GM23338 (cell line): ENCODE data around the gene TPO. TPM values are rescaled to one million over a fixed set of nuclear protein-coding genes. Genes with fewer than 3 reads are reported as not detected.

Experiments
- ATAC-seq: fragments of 200-7000 bp; cut with Tn5 transposase; 3 replicates; pipeline ENCODE4 v1.9.1; 2020
- DNase-seq: peaks from one replicate; pipeline ENCODE4 v3.0.0-alpha.2; 2015; ENCODE audit warnings: low spot score
- H2AFZ ChIP-seq: fragments of 200-600 bp; sonication (generic); 2 replicates; pipeline ENCODE4 v1.8.0; 2016; ENCODE audit warnings: antibody characterized with exemption, mild to moderate bottlenecking, moderate library complexity
- H3F3A ChIP-seq: fragments of 200-600 bp; sonication (generic); replicated peaks from 2 replicates; pipeline ENCODE4 v1.8.0; 2017; ENCODE audit warnings: antibody characterized with exemption, mixed run types, low read depth
- H3K27ac ChIP-seq: fragments of 200-600 bp; sonication (generic); 2 replicates; pipeline ENCODE4 v1.6.1; 2016; ENCODE audit warnings: low read depth
- H3K27me3 ChIP-seq: fragments of 200-600 bp; sonication (generic); 2 replicates; pipeline ENCODE4 v1.8.0; 2016; ENCODE audit warnings: mild to moderate bottlenecking, mixed run types, moderate library complexity; ENCODE audit not compliant: insufficient read depth
- H3K36me3 ChIP-seq: fragments of 200-600 bp; sonication (generic); 2 replicates; pipeline ENCODE4 v1.8.0; 2016; ENCODE audit warnings: mild to moderate bottlenecking; ENCODE audit not compliant: insufficient read depth
- H3K4me1 ChIP-seq: fragments of 200-600 bp; sonication (generic); 2 replicates; pipeline ENCODE4 v1.8.0; 2016; ENCODE audit warnings: mild to moderate bottlenecking, moderate library complexity; ENCODE audit not compliant: insufficient read depth
- H3K4me2 ChIP-seq: fragments of 200-600 bp; sonication (generic); 2 replicates; pipeline ENCODE4 v1.7.1; 2017; ENCODE audit warnings: mixed run types
- H3K4me3 ChIP-seq: fragments of 200-600 bp; sonication (generic); 2 replicates; pipeline ENCODE4 v1.6.1; 2016; ENCODE audit warnings: mixed run types
- H3K79me2 ChIP-seq: fragments of 200-600 bp; sonication (generic); replicated peaks from 2 replicates; pipeline ENCODE4 v1.8.0; 2017; ENCODE audit warnings: mild to moderate bottlenecking; ENCODE audit not compliant: insufficient read depth
- H3K9me2 ChIP-seq: fragments of 200-600 bp; sonication (generic); 2 replicates; pipeline ENCODE4 v1.8.0; 2017; ENCODE audit not compliant: insufficient read depth
- H4K20me1 ChIP-seq: fragments of 200-600 bp; sonication (generic); replicated peaks from 2 replicates; pipeline ENCODE4 v1.8.0; 2017; ENCODE audit warnings: mild to moderate bottlenecking; ENCODE audit not compliant: insufficient read depth
- H3K27ac Mint-ChIP-seq: 2 replicates; pipeline ENCODE4 v1.8.0; 2020; ENCODE audit warnings: inconsistent platforms, mild to moderate bottlenecking, moderate library complexity, mixed read lengths
- H3K27me3 Mint-ChIP-seq: 3 replicates; pipeline ENCODE4 v1.8.0; 2022; ENCODE audit warnings: low read depth, mild to moderate bottlenecking, moderate library complexity, mixed read lengths, inconsistent platforms; ENCODE audit not compliant: insufficient read depth, poor library complexity
- H3K36me3 Mint-ChIP-seq: 3 replicates; pipeline ENCODE4 v1.8.0; 2021; ENCODE audit warnings: low read depth, mild to moderate bottlenecking, inconsistent platforms, moderate library complexity, mixed read lengths
- H3K4me1 Mint-ChIP-seq: 3 replicates; pipeline ENCODE4 v1.8.0; 2020; ENCODE audit warnings: mild to moderate bottlenecking, inconsistent platforms, mixed read lengths
- H3K4me3 Mint-ChIP-seq: 3 replicates; pipeline ENCODE4 v1.8.0; 2021; ENCODE audit warnings: moderate library complexity, mild to moderate bottlenecking, inconsistent platforms, mixed read lengths
- H3K9me3 Mint-ChIP-seq: 3 replicates; pipeline ENCODE4 v1.8.0; 2020; ENCODE audit warnings: moderate library complexity, mild to moderate bottlenecking, inconsistent platforms, mixed read lengths
- CREB1 ChIP-seq: fragments of 250-450 bp; sonication (Bioruptor Pico); IDR thresholded peaks from 2 replicates; pipeline ENCODE4 v1.5.0; 2020; ENCODE audit warnings: low read depth, mild to moderate bottlenecking, moderate library complexity
- CTCF ChIP-seq, 2 experiments: fragments of 200-600 bp in 1 of 2; sonication (generic) in 1 of 2; conservative IDR thresholded peaks; 2 replicates each; pipeline versions ENCODE4 v1.5.1 to v1.6.1; 2016 to 2017; ENCODE audit warnings: antibody characterized with exemption in 2 of 2, low read depth in 2 of 2, mild to moderate bottlenecking in 2 of 2, moderate library complexity in 1 of 2
- ETS1 ChIP-seq: IDR thresholded peaks from 2 replicates; pipeline ENCODE4 v1.6.1; 2016; ENCODE audit warnings: antibody characterized with exemption
- EZH2phosphoT487 ChIP-seq: fragments of 200-600 bp; sonication (generic); IDR thresholded peaks from one replicate; pipeline ENCODE4 v1.8.1; 2018; ENCODE audit warnings: antibody characterized with exemption; ENCODE audit not compliant: unreplicated experiment
- JUNB ChIP-seq: IDR thresholded peaks from one replicate; pipeline ENCODE4 v1.6.1; 2016; ENCODE audit warnings: antibody characterized with exemption; ENCODE audit not compliant: unreplicated experiment
- POLR2AphosphoS5 ChIP-seq: IDR thresholded peaks from 2 replicates; pipeline ENCODE4 v1.6.1; 2016; ENCODE audit warnings: antibody characterized with exemption, low read depth
- REST ChIP-seq: IDR thresholded peaks from one replicate; pipeline ENCODE4 v1.6.1; 2018; ENCODE audit warnings: antibody characterized with exemption; ENCODE audit not compliant: unreplicated experiment
- STAT1 ChIP-seq: IDR thresholded peaks from one replicate; pipeline ENCODE4 v1.6.1; 2016; ENCODE audit warnings: antibody characterized with exemption; ENCODE audit not compliant: unreplicated experiment
- ZNF114 ChIP-seq: fragments of 250-450 bp; sonication (Bioruptor Pico); IDR thresholded peaks from 2 replicates; pipeline ENCODE4 v1.5.0; 2020; ENCODE audit warnings: mild to moderate bottlenecking, moderate library complexity
- ZNF331 ChIP-seq: fragments of 250-450 bp; sonication (Bioruptor Pico); IDR thresholded peaks from 2 replicates; pipeline ENCODE4 v1.5.0; 2020; ENCODE audit warnings: low read depth, mild to moderate bottlenecking, moderate library complexity
- ZNF462 ChIP-seq: fragments of 250-450 bp; sonication (Bioruptor Pico); IDR thresholded peaks from 2 replicates; pipeline ENCODE4 v1.5.0; 2020; ENCODE audit warnings: mild to moderate bottlenecking, moderate library complexity
- polyA plus RNA-seq: library from polyadenylated mRNA; unstranded; fragments of >200 nt; fragmentation: Nextera tagmentation; extraction: Ambion mirVana; gene quantifications from 2 replicates; pipeline ENCODE4 v1.2.1, GENCODE V29; 2016
- total RNA-seq: library from RNA; depleted of rRNA; stranded (reverse); fragments of >200 nt; shearing (Covaris generic); gene quantifications from 2 replicates; pipeline ENCODE4 v1.2.3, GENCODE V29; 2014

The TPO gene
- total and polyA plus RNA-seq, 2 experiments from 2014 or later = 0.74 TPM; not detected in 1

GRCh38 chr2:1480671-1481076 is 67.4 kb downstream of the TPO start (continued):
- TF ChIP-seq EZH2phosphoT487 (no peak), ETS1 (no peak), POLR2AphosphoS5 (no peak), STAT1 (no peak), ZNF114 (no peak), ZNF331 (no peak), CREB1 (CRISPR knock-in tag) (no peak), REST (no peak), CTCF (conservative IDR thresholded peaks at IDR 0.05; ENCODE audit: low read depth in 2 of 2) (no peak), JUNB (no peak)

GRCh38 chr2:1481406-1482252 is 68.4 kb downstream of the TPO start:
- no peaks in the 10 kb centered on the region for H3K9me2 ChIP-seq
- Mint-ChIP-seq H3K4me3 (no peak overlapping the region), H3K27me3 (peaks cover 5% of the 10 kb centered on the region), H3K36me3 (peaks cover 3% of the 10 kb centered on the region; the same call in 1 of the 3 replicates), H3K4me1 (no peaks in the 10 kb centered on the region), H3K27ac (no peak overlapping the region), H3K9me3 (no peaks in the 10 kb centered on the region)
- no peak overlapping the region for H2AFZ ChIP-seq
- no peak overlapping the region for H3K27ac ChIP-seq
- H3K4me2 ChIP-seq = no peak overlapping the region
- no peak overlapping the region for H3K4me3 ChIP-seq
- DNase-seq (no peak), ATAC-seq (no peak)
- no peaks in the 10 kb centered on the region for H3K36me3 ChIP-seq
- no peaks in the 10 kb centered on the region for H4K20me1 ChIP-seq
- no peaks in the 10 kb centered on the region for H3K27me3 ChIP-seq
- no peaks in the 10 kb centered on the region for H3K4me1 ChIP-seq
- no peaks in the 10 kb centered on the region for H3F3A ChIP-seq
- no peaks in the 10 kb centered on the region for H3K79me2 ChIP-seq
- no peak for TF ChIP-seq CREB1 (CRISPR knock-in tag)
- no peak for TF ChIP-seq EZH2phosphoT487
- no peak for TF ChIP-seq POLR2AphosphoS5
- TF ChIP-seq ZNF462 = no peak
- TF ChIP-seq ZNF331 = no peak
- TF ChIP-seq STAT1 = no peak
